Large intestine (tissue), 3 donors: ENCODE measurements around the gene IFI27. TPM values are rescaled to one million over a fixed set of nuclear protein-coding genes. Genes with fewer than 3 reads are reported as not detected.

Experiments
- DNase-seq, 2 donors: peaks; one replicate each; pipeline versions ENCODE4 v3.0.0 to v3.0.0-alpha.2; 2013
- H3K27ac ChIP-seq: one replicate; pipeline ENCODE4 v1.5.1; 2013; ENCODE audit warnings: low read length
- H3K27me3 ChIP-seq: 2 replicates; pipeline ENCODE4 v1.6.1; 2013; ENCODE audit warnings: low read length; ENCODE audit not compliant: control insufficient read depth, insufficient read depth
- H3K36me3 ChIP-seq: 2 replicates; pipeline ENCODE4 v1.6.1; 2013; ENCODE audit warnings: low read length; ENCODE audit not compliant: control insufficient read depth, insufficient read depth
- H3K4me1 ChIP-seq: one replicate; pipeline ENCODE4 v1.6.1; 2013; ENCODE audit warnings: low read length; ENCODE audit not compliant: control insufficient read depth, insufficient read depth
- H3K4me3 ChIP-seq: one replicate; pipeline ENCODE4 v1.5.1; 2013; ENCODE audit warnings: low read length
- H3K9me3 ChIP-seq: one replicate; pipeline ENCODE4 v1.6.1; 2013; ENCODE audit warnings: mild to moderate bottlenecking, low read depth, low read length, moderate library complexity; ENCODE audit not compliant: control insufficient read depth
- WGBS: methylation state at CpG from one replicate; pipeline ENCODE4 v1.1.5; 2013; ENCODE audit warnings: low lambda C conversion rate; ENCODE audit not compliant: insufficient coverage; 5-methylcytosine and 5-hydroxymethylcytosine counted together
- polyA plus RNA-seq: library from polyadenylated mRNA; unstranded; fragments of 120-200 nt; gene quantifications from one replicate; pipeline ENCODE4 v1.2.1, GENCODE V29; 2013

IFI27 gene
- polyA plus RNA-seq, 1 donor: 12.9 TPM

DNA sequence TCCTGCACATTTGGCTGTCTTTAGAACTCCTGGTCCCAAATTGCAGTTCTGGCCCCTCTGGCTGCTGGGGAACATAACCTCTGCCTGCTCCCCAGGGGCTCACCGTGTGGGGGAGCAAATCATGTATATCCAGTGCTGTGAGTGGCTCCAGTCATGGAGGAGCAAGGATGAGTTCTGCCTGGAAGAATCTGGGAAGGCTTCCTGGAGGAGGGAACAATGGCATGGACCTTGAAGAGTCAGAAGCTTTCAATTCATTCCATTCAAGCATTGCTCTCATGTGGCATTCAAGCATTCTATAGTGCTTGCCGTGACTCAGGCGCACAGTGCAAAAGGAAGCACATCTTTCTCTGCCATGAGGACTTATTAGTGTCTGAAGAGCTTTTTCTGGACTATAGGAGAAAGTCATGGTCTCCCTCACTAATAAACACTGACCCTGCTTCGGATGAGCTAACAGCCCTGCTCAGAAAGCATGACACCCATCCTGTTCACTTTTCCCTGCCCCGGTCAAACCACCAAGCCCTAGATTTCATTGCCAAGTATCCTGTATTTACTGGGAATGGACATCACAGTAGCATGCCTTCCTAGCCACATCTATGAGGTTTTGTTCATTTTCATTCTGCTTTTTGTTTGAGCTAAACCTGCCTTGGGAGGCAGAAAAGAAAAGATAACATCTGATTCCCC lies 3.5 kb downstream of the IFI27 start:
- Histone ChIP-seq H3K27ac (no peak overlapping the region), H3K9me3 (no peaks in the 10 kb centered on the region), H3K4me1 (peaks cover 11% of the 10 kb centered on the region), H3K27me3 (no peaks in the 10 kb centered on the region), H3K36me3 (no peaks in the 10 kb centered on the region), H3K4me3 (no peak overlapping the region)
- WGBS: 100% methylated on average over 1 of the region's 5 CpGs
- no peak for DNase-seq

GRCh38 chr14:94114589-94115057 lies 4.1 kb downstream of the IFI27 start:
- no peak overlapping the region for H3K4me3 ChIP-seq
- H3K27ac ChIP-seq: no peak overlapping the region
- H3K9me3 ChIP-seq: no peaks in the 10 kb centered on the region
- no CpG with 5 or more reads among the region's 5 CpGs for WGBS
- no peaks in the 10 kb centered on the region for H3K36me3 ChIP-seq
- DNase-seq: no peak
- H3K27me3 ChIP-seq: no peaks in the 10 kb centered on the region
- peaks cover 11% of the 10 kb centered on the region for H3K4me1 ChIP-seq

DNA sequence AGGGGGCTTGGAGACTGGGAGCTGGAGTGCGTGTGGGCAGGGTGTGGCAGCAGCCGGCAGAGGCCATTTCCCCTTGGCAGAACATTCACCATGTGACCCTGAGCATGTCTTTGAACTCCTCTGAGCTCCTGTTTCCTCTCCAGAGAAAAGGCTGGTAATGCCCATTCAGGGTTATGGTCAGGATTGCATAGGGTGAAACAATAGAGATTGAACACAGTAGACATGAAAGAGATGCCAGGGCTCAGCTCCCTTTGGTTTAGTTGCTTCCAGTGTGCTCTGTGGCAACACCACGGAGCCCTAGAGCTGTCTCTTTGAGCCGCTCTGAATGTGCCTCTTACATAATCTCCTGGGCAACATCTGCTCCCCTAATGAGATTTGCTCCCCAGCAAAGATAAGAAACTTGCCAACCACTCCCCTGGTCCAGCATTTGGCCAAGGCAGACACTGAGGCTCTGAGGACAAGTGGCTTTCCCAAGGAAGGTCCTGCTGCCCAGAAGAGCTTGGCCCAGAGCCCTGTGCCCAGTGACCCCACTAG lies 4.6 kb downstream of the IFI27 start:
- peak in 1 of 2 donors; percentile 62 for DNase-seq
- H3K27me3 ChIP-seq: no peaks in the 10 kb centered on the region
- no peak overlapping the region for H3K4me3 ChIP-seq
- no peak overlapping the region for H3K27ac ChIP-seq
- no peaks in the 10 kb centered on the region for H3K36me3 ChIP-seq
- peaks cover 11% of the 10 kb centered on the region for H3K4me1 ChIP-seq
- no CpG with 5 or more reads among the region's 4 CpGs for WGBS
- no peaks in the 10 kb centered on the region for H3K9me3 ChIP-seq

DNA sequence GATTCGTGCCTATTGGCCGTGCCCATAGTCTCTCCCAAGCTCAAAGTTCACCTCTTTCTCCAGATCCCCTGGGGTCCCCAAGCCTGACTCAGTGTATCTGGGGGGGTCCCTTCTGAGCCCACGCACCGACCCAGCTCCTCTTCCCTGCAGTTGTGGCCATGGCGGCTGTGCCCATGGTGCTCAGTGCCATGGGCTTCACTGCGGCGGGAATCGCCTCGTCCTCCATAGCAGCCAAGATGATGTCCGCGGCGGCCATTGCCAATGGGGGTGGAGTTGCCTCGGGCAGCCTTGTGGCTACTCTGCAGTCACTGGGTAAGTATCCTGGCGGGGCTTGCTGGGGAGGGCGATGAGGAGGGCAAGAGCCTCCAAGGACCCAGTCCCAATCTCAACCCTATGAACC lies 5.1 kb downstream of the IFI27 start:
- H3K27me3 ChIP-seq: no peaks in the 10 kb centered on the region
- no peak for DNase-seq
- no peak overlapping the region for H3K27ac ChIP-seq
- peaks cover 11% of the 10 kb centered on the region for H3K4me1 ChIP-seq
- no peak overlapping the region for H3K4me3 ChIP-seq
- no peaks in the 10 kb centered on the region for H3K9me3 ChIP-seq
- no peaks in the 10 kb centered on the region for H3K36me3 ChIP-seq
- WGBS: no CpG with 5 or more reads among the region's 15 CpGs

- peaks cover 11% of the 10 kb centered on the region for H3K4me1 ChIP-seq
- no peak overlapping the region for H3K27ac ChIP-seq
- H3K4me3 ChIP-seq: no peak overlapping the region
- no CpG with 5 or more reads among the region's 10 CpGs for WGBS
- no peaks in the 10 kb centered on the region for H3K9me3 ChIP-seq
- no peak for DNase-seq
- H3K27me3 ChIP-seq: no peaks in the 10 kb centered on the region
- no peaks in the 10 kb centered on the region for H3K36me3 ChIP-seq
These were observed 6.2 kb downstream of the IFI27 start for GRCh38 chr14:94116701-94117100.

DNA sequence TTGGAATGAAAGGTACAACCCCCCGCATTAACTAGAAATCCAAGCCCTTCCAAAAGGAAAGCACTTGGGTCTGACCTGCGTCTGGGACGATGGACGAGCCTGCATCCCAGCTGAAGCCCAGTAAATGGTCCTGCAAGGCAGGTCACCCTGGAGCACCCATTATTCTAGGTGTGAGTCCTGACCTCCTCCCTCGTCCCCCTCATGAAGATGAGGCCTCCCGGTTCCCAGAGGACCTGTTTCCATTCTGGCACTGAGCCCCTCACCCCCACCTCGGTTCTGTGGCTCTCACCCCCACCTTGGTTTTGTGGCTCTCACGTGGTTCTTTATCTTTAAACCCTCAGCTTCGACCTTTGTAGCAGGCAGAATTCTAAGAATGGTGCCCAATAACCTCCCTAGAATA lies 7.3 kb downstream of the IFI27 start:
- Histone ChIP-seq H3K9me3 (no peaks in the 10 kb centered on the region), H3K4me3 (no peak overlapping the region), H3K36me3 (no peaks in the 10 kb centered on the region), H3K27me3 (no peaks in the 10 kb centered on the region), H3K27ac (no peak overlapping the region), H3K4me1 (peaks cover 11% of the 10 kb centered on the region)
- DNase-seq: peak in 1 of 2 donors; percentile 58
- no CpG with 5 or more reads among the region's 9 CpGs for WGBS

- Histone ChIP-seq H3K4me3 (no peak overlapping the region), H3K4me1 (peaks cover 11% of the 10 kb centered on the region), H3K36me3 (no peaks in the 10 kb centered on the region), H3K27me3 (no peaks in the 10 kb centered on the region), H3K27ac (no peak overlapping the region), H3K9me3 (no peaks in the 10 kb centered on the region)
- no peak for DNase-seq
These were observed 8.5 kb downstream of the IFI27 start for GRCh38 chr14:94119071-94119470.

DNA sequence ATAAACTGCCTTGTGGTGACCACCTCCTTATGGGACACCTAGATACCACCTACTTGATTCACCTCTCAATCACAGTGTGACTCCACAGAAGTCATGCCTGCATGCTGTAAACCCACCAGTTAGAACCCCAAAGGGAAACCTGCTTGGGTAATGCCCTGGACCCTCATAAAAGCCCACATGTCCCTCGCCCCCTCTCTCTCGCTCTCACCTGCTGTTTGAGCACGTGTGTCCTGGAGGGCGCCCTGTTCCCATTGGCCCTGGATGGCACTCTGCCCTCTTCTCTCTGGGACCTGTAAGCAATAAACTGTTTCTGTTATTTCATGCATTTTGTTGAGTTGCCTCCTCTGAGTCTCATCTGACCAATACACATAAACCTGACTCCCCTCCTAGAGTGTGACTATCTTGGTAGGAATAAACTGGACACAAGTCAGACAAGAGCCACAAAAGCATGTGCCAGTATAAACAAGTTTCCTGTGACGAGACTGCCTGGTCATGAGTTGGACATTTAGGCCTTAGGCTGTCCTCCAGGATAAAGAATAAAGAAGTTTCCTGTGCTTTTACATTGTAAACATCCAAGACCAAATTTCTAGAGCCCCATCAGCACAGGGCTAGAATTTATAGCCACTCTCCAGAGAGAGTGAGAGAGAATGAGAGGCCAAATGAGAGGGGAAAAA lies 10.3 kb downstream of the IFI27 start:
- no peak overlapping the region for H3K4me3 ChIP-seq
- WGBS: no CpG with 5 or more reads among the region's 5 CpGs
- peaks cover 5% of the 10 kb centered on the region for H3K4me1 ChIP-seq
- no peak for DNase-seq
- H3K27ac ChIP-seq: no peak overlapping the region
- no peaks in the 10 kb centered on the region for H3K36me3 ChIP-seq
- no peaks in the 10 kb centered on the region for H3K27me3 ChIP-seq
- H3K9me3 ChIP-seq: no peaks in the 10 kb centered on the region

DNA sequence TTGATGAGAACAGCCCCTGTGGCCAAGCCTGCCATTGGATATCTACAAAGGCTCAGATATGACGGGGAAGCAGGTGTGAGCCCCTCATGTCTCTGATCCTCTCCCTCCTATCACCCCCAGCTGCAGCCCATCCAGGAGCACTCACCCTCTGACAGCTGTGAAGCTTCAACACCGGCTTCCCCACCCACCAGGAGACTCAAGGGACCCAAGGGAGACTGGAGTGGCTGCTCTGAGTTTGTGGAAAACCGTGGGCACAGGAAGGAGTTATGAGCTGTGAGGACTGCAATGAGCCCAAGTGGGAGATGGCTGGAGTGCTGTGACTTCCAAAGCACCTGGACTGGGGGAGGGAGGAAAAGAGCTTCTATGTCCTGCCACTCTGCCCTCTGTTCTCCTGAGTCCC lies 10.9 kb downstream of the IFI27 start:
- Histone ChIP-seq H3K9me3 (no peaks in the 10 kb centered on the region), H3K36me3 (peaks cover 2% of the 10 kb centered on the region), H3K27me3 (no peaks in the 10 kb centered on the region), H3K4me3 (no peak overlapping the region), H3K4me1 (peaks cover 5% of the 10 kb centered on the region), H3K27ac (no peak overlapping the region)
- no CpG with 5 or more reads among the region's 3 CpGs for WGBS
- DNase-seq: no peak

- WGBS: no CpG with 5 or more reads among the region's 3 CpGs
- Histone ChIP-seq H3K36me3 (peaks cover 9% of the 10 kb centered on the region), H3K4me3 (no peak overlapping the region), H3K27me3 (no peaks in the 10 kb centered on the region), H3K4me1 (peaks cover 5% of the 10 kb centered on the region), H3K9me3 (no peaks in the 10 kb centered on the region), H3K27ac (no peak overlapping the region)
- no peak for DNase-seq
These were observed 11.9 kb downstream of the IFI27 start for GRCh38 chr14:94122438-94122837.
